NCI-H2196 treated with DMSO at 0.1 percent for 48 hours (cell line): ENCODE results near the gene WFDC10A.
"Not testable (repeated sequence)": the region's sequence is repeated elsewhere in the genome, so short reads cannot be mapped to it uniquely, and the experiment has no call there.

ENCODE experiments used
- DNase-seq: peaks from one replicate; lab custom pipeline; 2025; ENCODE audit not compliant: unreplicated experiment; lab: John Stamatoyannopoulos, UW

WFDC10A gene

GRCh38 chr20:45629496-45630100, at the start of gene WFDC10A:
Gene WFDC10A (plus strand): TSS chr20:45629739. CDS start chr20:45629814, 75 bp downstream.
- no peak for DNase-seq

- no peak for DNase-seq
These were observed 47.8 kb upstream of the WFDC10A start for GRCh38 chr20:45581702-45582101.

GRCh38 chr20:45583502-45583901, 46.0 kb upstream of the WFDC10A start:
- no peak for DNase-seq

GRCh38 chr20:45584294-45584693, 45.2 kb upstream of the WFDC10A start:
- not testable (repeated sequence) for DNase-seq

GRCh38 chr20:45585986-45586385, 43.6 kb upstream of the WFDC10A start:
- not testable (repeated sequence) for DNase-seq

GRCh38 chr20:45588800-45589199, 40.7 kb upstream of the WFDC10A start:
- no peak for DNase-seq

GRCh38 chr20:45589725-45590124, 39.8 kb upstream of the WFDC10A start:
- no peak for DNase-seq

GRCh38 chr20:45592574-45593189, 36.9 kb upstream of the WFDC10A start:
- DNase-seq = no peak

- no peak for DNase-seq
These were observed 36.0 kb upstream of the WFDC10A start for GRCh38 chr20:45593498-45593897.

- DNase-seq = no peak
These were observed 34.3 kb upstream of the WFDC10A start for GRCh38 chr20:45595235-45595634.

- no peak for DNase-seq
These were observed 21.7 kb upstream of the WFDC10A start for GRCh38 chr20:45607810-45608209.

GRCh38 chr20:45611054-45611453, 18.5 kb upstream of the WFDC10A start:
- no peak for DNase-seq

GRCh38 chr20:45612314-45612713, 17.2 kb upstream of the WFDC10A start:
- DNase-seq = no peak

- no peak for DNase-seq
These were observed 11.9 kb upstream of the WFDC10A start for GRCh38 chr20:45617591-45617990.

GRCh38 chr20:45621593-45621992, 7.9 kb upstream of the WFDC10A start:
- DNase-seq = no peak

- DNase-seq = no peak
These were observed 3.0 kb upstream of the WFDC10A start for GRCh38 chr20:45626540-45626939.

GRCh38 chr20:45630371-45630770, 832 bp downstream of the WFDC10A start:
- DNase-seq = no peak

GRCh38 chr20:45631184-45631583, 1.6 kb downstream of the WFDC10A start, which contains the start of gene WFDC9:
Gene WFDC9 (minus strand): TSS chr20:45631284. CDS start chr20:45610181, 21,103 bp downstream.
- no peak for DNase-seq

- DNase-seq = no peak
These were observed 7.0 kb downstream of the WFDC10A start for GRCh38 chr20:45636513-45636912.

- DNase-seq = no peak
These were observed 10.1 kb downstream of the WFDC10A start for GRCh38 chr20:45639687-45640086.

- DNase-seq = not testable (repeated sequence)
These were observed 11.5 kb downstream of the WFDC10A start for GRCh38 chr20:45641076-45641475.

- DNase-seq = not testable (repeated sequence)
These were observed 16.3 kb downstream of the WFDC10A start for GRCh38 chr20:45645869-45646268.

GRCh38 chr20:45646875-45647274, 17.3 kb downstream of the WFDC10A start:
- no peak for DNase-seq
